Measurements from ENCODE around the gene DNM1L. TPM values are rescaled to one million over a fixed set of nuclear protein-coding genes. Genes with fewer than 3 reads are reported as not detected.

The DNM1L gene
- total and polyA plus RNA-seq, 9 of the 15 experiments (the other 6 are each of a cell fraction or from before 2014, with no cell fraction given) = 24.1 to 82.8 (median 61.5) TPM

GRCh38 chr12:32785557-32785956, 106.5 kb downstream of the DNM1L start:
- Histone ChIP-seq H3K9me1 (ENCODE audit: control insufficient read depth, insufficient read depth, low read length) (no peaks in the 10 kb centered on the region), H3K4me1 (replicated peaks in 1 of 2; ENCODE audit: control insufficient read depth in 2 of 2, insufficient read depth in 2 of 2, low read length in 2 of 2) (no peaks in the 10 kb centered on the region), H3K27ac (ENCODE audit: extremely low read depth, low read depth, low read length) (no peak overlapping the region), H3K9ac (ENCODE audit: insufficient read depth in 1 of 2, low read depth in 2 of 2, low read length in 2 of 2) (no peak overlapping the region), H2AFZ (ENCODE audit: low read depth, low read length) (no peak overlapping the region), H3K36me3 (ENCODE audit: control insufficient read depth, insufficient read depth, low read length) (no peaks in the 10 kb centered on the region), H3K4me3 (no peak overlapping the region), H3K27me3 (ENCODE audit: control insufficient read depth in 2 of 2, insufficient read depth in 2 of 2, low read length in 2 of 2) (no peaks in the 10 kb centered on the region; a peak in 1 of 5 replicates), H3K9me3 (replicated peaks; ENCODE audit: control insufficient read depth, insufficient read depth, low read depth, low read length) (no peaks in the 10 kb centered on the region), H3K79me2 (ENCODE audit: control insufficient read depth, insufficient read depth, low read length) (no peaks in the 10 kb centered on the region), H3K4me2 (ENCODE audit: insufficient read depth, low read length) (no peak overlapping the region), H4K20me1 (replicated peaks; ENCODE audit: control insufficient read depth, insufficient read depth, low read length) (no peaks in the 10 kb centered on the region)
- no peak for FAIRE-seq
- in situ Hi-C loops (cut with MboI) = no loop called here
- DNase-seq (ENCODE audit: extremely low read depth in 1 of 4, low spot score in 3 of 4) = no peak
- ChIA-PET CTCF (ENCODE audit: low intra/inter-chr PET ratio) (no interaction called here), POLR2A (interaction anchor here (1.1 kb wide), 1 partner anchor 19 kb away, joined by 3 read pairs; no protein-coding TSS in a partner anchor)
- TF ChIP-seq HNRNPH1 (optimal IDR thresholded peaks at IDR 0.05; ENCODE audit: low read depth, low read length) = no peak
- no peak for TF ChIP-seq ZNF695 (CRISPR knock-in tag; IDR thresholded peaks at IDR 0.05)
- TF ChIP-seq EZH2 (IDR thresholded peaks at IDR 0.05; ENCODE audit: borderline replicate concordance, low read depth, low read length) = no peak
- TF ChIP-seq ZNF217 (CRISPR knock-in tag; IDR thresholded peaks at IDR 0.05) = no peak
- no peak for TF ChIP-seq JUND (IDR thresholded peaks at IDR 0.05; ENCODE audit: borderline replicate concordance, low read depth, low read length)
- TF ChIP-seq JUND (tag; IDR thresholded peaks at IDR 0.05; ENCODE audit: borderline replicate concordance, low read depth, low read length) = no peak
- TF ChIP-seq FOXJ3 (CRISPR knock-in tag; IDR thresholded peaks at IDR 0.05) = no peak
- no peak for TF ChIP-seq MXI1 (IDR thresholded peaks at IDR 0.05; ENCODE audit: low read depth, low read length)
- no peak for TF ChIP-seq FOXM1 (IDR thresholded peaks at IDR 0.05; ENCODE audit: low read depth)
- TF ChIP-seq FOXM1 (CRISPR knock-in tag; IDR thresholded peaks at IDR 0.05; ENCODE audit: low read depth) = no peak
- TF ChIP-seq ETS2 (tag; IDR thresholded peaks at IDR 0.05; ENCODE audit: borderline replicate concordance, poor library complexity, severe bottlenecking) = no peak
- TF ChIP-seq LCOR (CRISPR knock-in tag; IDR thresholded peaks at IDR 0.05) = no peak
- no peak for TF ChIP-seq SNRNP70 (optimal IDR thresholded peaks at IDR 0.05; ENCODE audit: low read depth, low read length)
- no peak for TF ChIP-seq POLR2A (conservative IDR thresholded peaks at IDR 0.05)
- TF ChIP-seq CTCFL (IDR thresholded peaks at IDR 0.05; ENCODE audit: borderline replicate concordance, insufficient read depth, low read depth, low read length, poor library complexity, severe bottlenecking) = no peak
- no peak for TF ChIP-seq TSC22D4 (tag; IDR thresholded peaks at IDR 0.05)
- TF ChIP-seq THRAP3 (IDR thresholded peaks at IDR 0.05; ENCODE audit: borderline replicate concordance) = no peak
- no peak for TF ChIP-seq TCFL5 (CRISPR knock-in tag; conservative IDR thresholded peaks at IDR 0.05)
- no peak for TF ChIP-seq HIVEP1 (CRISPR knock-in tag; IDR thresholded peaks at IDR 0.05)
- ATAC-seq = no peak
- intact Hi-C loops (cut with micrococcal nuclease) = no loop called here
- 0% methylated on average over 4 of the region's 5 CpGs for WGBS (ENCODE audit: insufficient coverage, low coverage, missing lambda C conversion rate)
- BruUV-seq (replicated peaks) = no TSS peak
